HG03439 (cell line): ENCODE measurements around the gene GIGYF1.

ENCODE experiments used
- ATAC-seq: cut with Tn5 transposase; IDR thresholded peaks from one replicate; pipeline ENCODE4 v1.9.1; 2021; ENCODE audit warnings: mild to moderate bottlenecking, moderate library complexity; ENCODE audit not compliant: unreplicated experiment

The GIGYF1 gene

GRCh38 chr7:100632951-100633717, 60.9 kb downstream of the GIGYF1 start:
- ATAC-seq: no peak

GRCh38 chr7:100630066-100630465, 64.0 kb downstream of the GIGYF1 start:
- ATAC-seq: no peak
